Hematopoietic multipotent progenitor cell treated with erythropoietin and hydrocortisone succinate and interleukin-3 and kit ligand, for 6 days (in vitro differentiated cells): ENCODE data around the gene AGTRAP.

ENCODE experiments used
- DNase-seq: peaks from one replicate; pipeline ENCODE4 v3.0.0-alpha.2; 2015

Gene AGTRAP

DNA sequence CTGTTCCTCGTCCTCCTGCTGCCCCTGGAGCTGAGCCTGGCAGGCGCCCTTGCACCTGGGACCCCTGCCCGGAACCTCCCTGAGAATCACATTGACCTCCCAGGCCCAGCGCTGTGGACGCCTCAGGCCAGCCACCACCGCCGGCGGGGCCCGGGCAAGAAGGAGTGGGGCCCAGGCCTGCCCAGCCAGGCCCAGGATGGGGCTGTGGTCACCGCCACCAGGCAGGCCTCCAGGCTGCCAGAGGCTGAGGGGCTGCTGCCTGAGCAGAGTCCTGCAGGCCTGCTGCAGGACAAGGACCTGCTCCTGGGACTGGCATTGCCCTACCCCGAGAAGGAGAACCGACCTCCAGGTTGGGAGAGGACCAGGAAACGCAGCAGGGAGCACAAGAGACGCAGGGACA lies 29.6 kb upstream of the AGTRAP start:
- no peak for DNase-seq

GRCh38 chr1:11707621-11708276 lies 28.2 kb upstream of the AGTRAP start:
- DNase-seq = peak; percentile 87

- DNase-seq = no peak
Observed at GRCh38 chr1:11708554-11709350, 27.2 kb upstream of the AGTRAP start.

- no peak for DNase-seq
Observed at GRCh38 chr1:11711490-11711889, 24.4 kb upstream of the AGTRAP start.

- DNase-seq = no peak
Observed at GRCh38 chr1:11712285-11712684, 23.7 kb upstream of the AGTRAP start.

- no peak for DNase-seq
Observed at GRCh38 chr1:11713095-11713494, 22.8 kb upstream of the AGTRAP start.

- no peak for DNase-seq
Observed at GRCh38 chr1:11714831-11715575, 20.9 kb upstream of the AGTRAP start.

- DNase-seq = peak; percentile 84
Observed at GRCh38 chr1:11719313-11720032, 16.5 kb upstream of the AGTRAP start.

DNA sequence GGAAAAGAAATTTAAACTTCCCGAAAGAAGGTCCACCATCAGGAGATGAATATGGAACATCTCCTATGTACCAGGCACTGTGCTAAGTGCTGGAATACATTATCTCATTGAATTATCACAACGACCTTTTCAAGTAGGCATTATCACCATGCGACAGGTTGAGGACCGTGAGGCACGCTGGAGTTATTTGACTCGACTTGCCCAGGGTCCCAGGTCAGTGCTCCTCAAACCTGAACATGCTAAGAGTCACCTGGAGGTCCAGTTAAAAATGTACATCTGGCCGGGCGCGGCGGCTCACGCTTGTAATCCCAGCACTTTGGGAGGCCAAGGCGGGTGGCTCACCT lies 15.9 kb upstream of the AGTRAP start:
- DNase-seq = no peak

GRCh38 chr1:11720525-11720924 lies 15.4 kb upstream of the AGTRAP start:
- DNase-seq = no peak

- no peak for DNase-seq
Observed at GRCh38 chr1:11721311-11721710, 14.6 kb upstream of the AGTRAP start.

DNA sequence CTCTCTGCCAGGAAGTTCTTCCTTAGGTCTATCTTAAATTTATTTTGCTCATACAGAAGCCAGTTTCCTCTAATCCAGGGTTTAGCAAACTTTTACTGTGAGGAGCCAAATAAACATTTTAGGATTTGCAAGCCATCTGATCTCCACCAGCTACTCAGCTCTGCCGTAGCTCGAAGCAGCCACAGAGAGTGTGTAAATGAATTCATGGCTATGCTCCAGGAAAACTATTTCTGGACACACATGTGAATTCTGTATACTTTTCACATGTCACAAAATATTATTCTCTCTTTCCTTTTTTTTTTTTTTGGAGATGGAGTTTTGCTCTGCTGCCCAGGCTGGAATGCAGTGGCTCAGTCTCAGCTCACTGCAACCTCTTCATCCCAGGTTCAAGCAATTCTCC lies 13.4 kb upstream of the AGTRAP start:
- no peak for DNase-seq

- peak; percentile 21 for DNase-seq
Observed at GRCh38 chr1:11725616-11726015, 10.3 kb upstream of the AGTRAP start.

DNA sequence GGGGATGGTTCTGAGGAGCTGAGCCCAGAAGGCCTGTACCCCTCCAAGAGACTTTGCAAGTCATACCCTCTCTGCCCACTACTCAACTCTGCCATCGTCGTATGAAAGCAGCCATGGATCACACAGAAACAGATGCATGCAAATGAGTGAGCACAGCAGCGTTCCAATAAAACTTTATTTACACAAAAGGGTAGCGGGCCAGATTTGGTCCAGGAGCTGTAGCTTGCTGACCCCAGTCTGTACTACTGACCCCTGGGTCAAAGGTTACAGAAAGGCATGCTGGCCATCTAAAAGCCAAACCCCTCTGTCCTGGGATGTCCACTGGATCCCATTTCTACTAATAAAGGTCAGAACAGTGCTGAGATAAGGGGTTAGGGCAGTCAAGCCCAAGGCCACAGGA lies 8.8 kb upstream of the AGTRAP start:
- no peak for DNase-seq

GRCh38 chr1:11728126-11728806 lies 7.7 kb upstream of the AGTRAP start:
- no peak for DNase-seq

DNA sequence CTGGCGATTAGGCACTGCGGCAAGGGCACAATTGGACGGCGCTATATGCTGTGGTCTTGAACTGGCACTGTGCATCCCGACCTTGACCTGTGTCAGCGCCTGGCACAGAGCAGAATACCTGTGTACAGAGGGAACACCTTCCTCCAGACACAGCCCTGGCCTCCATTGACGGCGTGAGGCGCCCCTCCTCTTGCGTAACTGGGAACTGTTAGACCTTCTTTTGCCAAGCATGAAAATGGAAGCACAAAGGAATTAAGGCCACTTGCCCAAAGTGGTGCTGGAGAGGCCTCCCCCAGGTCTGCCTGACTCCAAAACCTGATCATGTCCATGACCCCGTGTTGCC lies 6.8 kb upstream of the AGTRAP start:
- no peak for DNase-seq

- peak; percentile 62 for DNase-seq
Observed at GRCh38 chr1:11729498-11730428, 6.2 kb upstream of the AGTRAP start.

DNA sequence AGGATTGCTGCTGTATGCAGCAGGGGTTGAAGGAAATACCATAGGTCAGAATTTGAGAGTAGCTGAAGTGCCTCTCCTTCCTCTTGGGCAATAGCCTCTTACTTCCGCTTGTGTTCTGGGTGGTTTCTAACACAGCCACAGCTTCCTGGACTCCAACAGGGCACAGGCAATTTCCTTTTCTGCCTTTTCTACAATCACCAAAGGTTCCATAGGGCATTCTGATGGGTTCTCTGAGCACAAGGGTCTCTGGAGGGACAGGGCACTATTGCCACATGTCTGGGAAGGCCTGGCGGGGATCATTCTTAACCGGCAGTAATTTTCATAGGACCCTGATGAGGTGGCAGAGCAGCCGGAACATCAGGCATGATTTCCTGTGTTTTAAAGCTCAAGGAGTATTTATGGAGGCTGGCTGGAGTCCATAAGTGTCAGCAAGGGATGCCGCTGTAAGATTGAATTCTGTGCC lies 5.5 kb upstream of the AGTRAP start:
- peak; percentile 85 for DNase-seq

DNA sequence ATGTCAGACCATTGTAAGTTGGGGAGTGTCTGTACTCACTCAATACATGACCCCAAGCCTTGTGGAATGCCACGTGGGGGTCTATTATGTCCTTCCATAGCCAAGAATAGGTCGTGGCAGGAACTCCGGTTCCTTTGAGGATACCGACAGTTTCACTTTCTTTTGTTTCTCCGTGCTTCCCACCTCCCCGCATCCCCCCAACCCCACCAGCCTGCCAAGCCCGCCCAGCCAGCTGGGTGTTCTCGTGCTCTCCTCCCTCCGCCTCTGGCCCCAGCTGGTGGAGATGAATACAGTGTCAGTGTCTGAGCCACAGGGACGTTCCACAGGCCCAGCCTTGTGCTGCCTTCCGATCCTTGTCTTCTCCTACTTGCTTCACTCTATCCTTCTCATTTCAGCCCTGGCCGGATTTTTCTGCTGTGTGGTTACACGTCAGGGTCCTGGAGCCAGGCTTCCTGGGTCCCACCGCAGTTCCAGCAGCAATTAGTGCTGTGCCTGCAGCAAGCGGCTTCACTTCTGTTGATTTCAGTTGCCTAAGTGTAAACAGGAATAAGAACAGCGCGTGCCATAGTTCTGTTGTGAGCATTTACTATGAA lies 4.1 kb upstream of the AGTRAP start:
- DNase-seq = peak; percentile 86

DNA sequence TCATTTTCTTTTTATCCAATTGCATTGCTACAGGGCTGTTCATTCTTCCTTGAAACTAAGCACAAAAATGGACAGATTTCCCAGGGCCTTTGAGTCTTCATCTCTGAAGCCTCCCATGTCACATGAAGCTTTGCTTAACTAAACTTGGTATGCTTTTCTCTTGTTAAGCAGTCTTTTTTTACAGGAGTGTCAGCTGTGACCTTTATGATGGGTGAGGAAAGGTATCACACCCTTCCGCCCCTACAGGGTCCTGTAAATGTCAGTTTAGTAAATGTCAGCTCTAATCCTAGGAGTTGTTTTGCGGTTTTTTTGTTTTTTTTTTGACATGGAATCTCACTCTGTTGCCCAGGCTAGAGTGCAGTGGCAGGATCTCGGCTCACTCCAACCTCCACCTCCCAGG lies 2.6 kb upstream of the AGTRAP start:
- DNase-seq = no peak

DNA sequence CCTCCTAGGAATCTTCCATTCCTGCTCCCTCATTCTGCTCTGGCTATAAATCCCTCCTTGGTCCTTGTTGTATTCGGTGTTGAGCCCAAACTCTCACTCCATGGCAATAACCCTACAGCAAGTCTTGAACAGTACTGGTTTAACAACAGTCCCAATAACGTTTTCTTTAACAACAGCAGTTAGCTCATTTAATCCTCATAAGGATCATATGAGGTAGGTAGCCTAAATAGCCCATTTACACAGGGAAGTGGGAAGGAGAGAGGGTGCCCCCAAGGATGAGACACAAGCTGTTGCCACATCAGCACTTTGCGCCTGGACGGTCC lies 444 bp upstream of the AGTRAP start:
- DNase-seq = peak; percentile 29
